Progenitor cell of endocrine pancreas (in vitro differentiated cells): ENCODE data around the gene NCBP3. TPM values are rescaled to one million over a fixed set of nuclear protein-coding genes. Genes with fewer than 3 reads are reported as not detected.

ENCODE experiments used
- DNase-seq: peaks from one replicate; pipeline ENCODE4 v3.0.0; 2021; ENCODE audit warnings: low spot score; ENCODE audit not compliant: unreplicated experiment
- H3K27ac Mint-ChIP-seq: 2 replicates; pipeline ENCODE4 v1.8.0; 2021; ENCODE audit warnings: mild to moderate bottlenecking, moderate library complexity, mixed read lengths
- H3K27me3 Mint-ChIP-seq: 2 replicates; pipeline ENCODE4 v1.8.0; 2021; ENCODE audit warnings: mixed read lengths
- H3K36me3 Mint-ChIP-seq: 2 replicates; pipeline ENCODE4 v1.8.0; 2022; ENCODE audit warnings: mixed read lengths; ENCODE audit not compliant: insufficient read depth
- H3K4me1 Mint-ChIP-seq: 2 replicates; pipeline ENCODE4 v1.8.0; 2021; ENCODE audit warnings: low read depth, mixed read lengths
- H3K4me3 Mint-ChIP-seq: 2 replicates; pipeline ENCODE4 v1.8.0; 2021; ENCODE audit warnings: low read depth, mild to moderate bottlenecking, moderate library complexity, mixed read lengths
- H3K9me3 Mint-ChIP-seq: 2 replicates; pipeline ENCODE4 v1.8.0; 2021; ENCODE audit warnings: low read depth, mixed read lengths
- total RNA-seq: library from RNA; stranded (reverse); gene quantifications from 2 replicates; pipeline ENCODE4 v1.2.1, GENCODE V29; 2021
- TF ChIP-seq, protein P1 (sequence below): fragments of 200-600 bp; sonication (generic); IDR thresholded peaks from one replicate; pipeline ENCODE4 v1.5.0; 2021; ENCODE audit warnings: antibody characterized with exemption, mild to moderate bottlenecking; ENCODE audit not compliant: unreplicated experiment

NCBP3 gene
- total RNA-seq, 1 donor from 2014 or later: 90.9 TPM

- TF ChIP-seq, protein P1, sequence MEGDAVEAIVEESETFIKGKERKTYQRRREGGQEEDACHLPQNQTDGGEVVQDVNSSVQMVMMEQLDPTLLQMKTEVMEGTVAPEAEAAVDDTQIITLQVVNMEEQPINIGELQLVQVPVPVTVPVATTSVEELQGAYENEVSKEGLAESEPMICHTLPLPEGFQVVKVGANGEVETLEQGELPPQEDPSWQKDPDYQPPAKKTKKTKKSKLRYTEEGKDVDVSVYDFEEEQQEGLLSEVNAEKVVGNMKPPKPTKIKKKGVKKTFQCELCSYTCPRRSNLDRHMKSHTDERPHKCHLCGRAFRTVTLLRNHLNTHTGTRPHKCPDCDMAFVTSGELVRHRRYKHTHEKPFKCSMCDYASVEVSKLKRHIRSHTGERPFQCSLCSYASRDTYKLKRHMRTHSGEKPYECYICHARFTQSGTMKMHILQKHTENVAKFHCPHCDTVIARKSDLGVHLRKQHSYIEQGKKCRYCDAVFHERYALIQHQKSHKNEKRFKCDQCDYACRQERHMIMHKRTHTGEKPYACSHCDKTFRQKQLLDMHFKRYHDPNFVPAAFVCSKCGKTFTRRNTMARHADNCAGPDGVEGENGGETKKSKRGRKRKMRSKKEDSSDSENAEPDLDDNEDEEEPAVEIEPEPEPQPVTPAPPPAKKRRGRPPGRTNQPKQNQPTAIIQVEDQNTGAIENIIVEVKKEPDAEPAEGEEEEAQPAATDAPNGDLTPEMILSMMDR: no peak
- Mint-ChIP-seq H3K27ac (no peak overlapping the region), H3K4me1 (no peaks in the 10 kb centered on the region), H3K9me3 (no peaks in the 10 kb centered on the region), H3K27me3 (peaks cover 3% of the 10 kb centered on the region), H3K4me3 (no peak overlapping the region), H3K36me3 (no peaks in the 10 kb centered on the region)
- no peak for DNase-seq
These were observed 82.3 kb downstream of the NCBP3 start for GRCh38 chr17:3763777-3764170.

DNA sequence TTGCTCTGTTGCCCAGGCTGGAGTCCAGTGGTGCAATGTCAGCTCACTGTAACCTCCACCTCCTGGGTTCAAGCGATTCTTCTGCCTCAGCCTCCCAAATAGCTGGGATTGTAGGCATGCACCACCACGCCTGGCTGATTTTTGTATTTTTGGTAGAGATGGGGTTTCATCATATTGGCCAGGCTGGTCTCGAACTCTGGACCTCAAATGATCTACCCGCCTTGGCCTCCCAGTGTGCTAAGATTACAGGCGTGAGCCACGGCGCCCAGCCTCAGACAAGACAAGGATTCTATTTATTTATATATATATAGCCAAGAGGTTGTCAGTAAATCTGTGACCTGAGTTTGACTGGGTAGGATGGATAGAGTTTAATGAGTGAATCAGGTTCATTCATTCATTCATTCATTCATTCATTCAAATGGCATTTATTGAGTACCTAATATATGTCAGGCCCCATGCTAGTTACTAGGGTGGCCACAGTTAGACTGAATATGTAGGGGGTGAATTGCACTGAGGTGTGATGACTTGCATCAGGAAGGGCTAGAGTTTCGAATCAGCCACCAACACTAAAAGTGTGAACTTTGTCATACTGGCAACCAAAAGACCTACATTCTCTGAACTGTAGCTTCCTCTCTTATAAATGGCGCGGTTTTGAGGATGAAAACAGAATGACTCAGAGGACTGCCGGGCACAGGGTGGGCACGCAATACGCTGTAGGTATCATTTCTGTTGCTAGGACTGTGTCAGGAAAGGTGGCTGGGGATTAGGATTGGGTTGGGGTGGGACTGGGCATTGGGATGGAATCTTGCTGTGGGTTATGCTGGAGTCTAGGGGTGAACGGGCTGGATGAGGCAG is 82.9 kb downstream of the NCBP3 start:
- Mint-ChIP-seq H3K4me3 (no peak overlapping the region), H3K36me3 (no peaks in the 10 kb centered on the region), H3K27ac (no peak overlapping the region), H3K27me3 (no peaks in the 10 kb centered on the region), H3K4me1 (no peaks in the 10 kb centered on the region), H3K9me3 (no peaks in the 10 kb centered on the region)
- no peak for DNase-seq
- TF ChIP-seq, protein P1: no peak

GRCh38 chr17:3761918-3762380 is 84.1 kb downstream of the NCBP3 start:
- Mint-ChIP-seq H3K27ac (no peak overlapping the region), H3K27me3 (no peaks in the 10 kb centered on the region), H3K36me3 (no peaks in the 10 kb centered on the region), H3K4me1 (no peaks in the 10 kb centered on the region), H3K9me3 (no peaks in the 10 kb centered on the region), H3K4me3 (no peak overlapping the region)
- no peak for DNase-seq
- TF ChIP-seq, protein P1: no peak

- no peak overlapping the region for H3K4me3 Mint-ChIP-seq
- H3K27me3 Mint-ChIP-seq: no peaks in the 10 kb centered on the region
- no peak for DNase-seq
- no peaks in the 10 kb centered on the region for H3K9me3 Mint-ChIP-seq
- TF ChIP-seq, protein P1: no peak
- no peaks in the 10 kb centered on the region for H3K4me1 Mint-ChIP-seq
- H3K36me3 Mint-ChIP-seq: no peaks in the 10 kb centered on the region
- no peak overlapping the region for H3K27ac Mint-ChIP-seq
These were observed 84.8 kb downstream of the NCBP3 start for GRCh38 chr17:3761036-3761917.

DNA sequence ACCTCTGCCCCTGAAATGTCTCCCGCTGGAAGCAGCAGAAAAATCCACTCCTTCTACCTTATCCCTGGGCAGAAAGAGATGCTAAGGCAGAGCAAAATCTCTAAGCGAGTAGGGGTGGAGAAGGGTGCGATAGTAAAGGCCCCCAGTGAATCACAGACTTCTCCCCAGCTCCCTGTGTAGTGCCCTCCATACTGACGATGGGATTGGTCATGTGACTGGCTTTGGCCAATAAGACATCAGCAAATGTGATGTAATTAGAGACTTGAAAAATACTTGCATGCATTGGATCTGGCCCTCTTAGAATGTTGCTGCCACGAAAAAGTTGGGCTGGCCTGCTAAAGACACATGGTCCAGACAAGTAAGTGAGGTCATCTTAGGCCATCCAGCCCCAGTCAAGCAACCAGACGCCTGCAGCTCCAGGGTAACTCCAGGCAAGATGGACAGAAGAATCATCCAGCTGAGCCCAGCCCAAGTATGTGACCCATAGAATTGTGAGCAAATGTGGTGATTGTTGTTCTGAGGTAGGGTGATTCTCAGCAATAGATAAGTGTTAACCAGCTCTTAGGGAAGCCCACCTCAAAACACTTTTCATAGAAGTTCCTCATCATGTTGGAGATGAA is 86.3 kb downstream of the NCBP3 start:
- Mint-ChIP-seq H3K36me3 (peaks cover 2% of the 10 kb centered on the region), H3K27ac (no peak overlapping the region), H3K4me3 (no peak overlapping the region), H3K4me1 (peaks cover 2% of the 10 kb centered on the region), H3K27me3 (no peaks in the 10 kb centered on the region), H3K9me3 (no peaks in the 10 kb centered on the region)
- TF ChIP-seq, protein P1: no peak
- no peak for DNase-seq
